H1 (cell line): Measurements from ENCODE around the gene CD84. TPM values are rescaled to one million over a fixed set of nuclear protein-coding genes. Genes with fewer than 3 reads are reported as not detected.

Source experiments
- CTCF ChIA-PET: fragments of 300-600 bp; sonication (Branson Sonifier 250); formaldehyde crosslinking; loops from one replicate; lab custom pipeline; 2021; ENCODE audit not compliant: partially characterized antibody; lab: Charles Lee
- POLR2A ChIA-PET: fragments of 300-600 bp; sonication (Branson Sonifier 250); formaldehyde crosslinking; loops from one replicate; lab custom pipeline; 2021; ENCODE audit warnings: inconsistent platforms; ENCODE audit not compliant: partially characterized antibody; lab: Charles Lee
- DNase-seq, 2 experiments: peaks; one replicate each; pipeline versions ENCODE4 v3.0.0 to v3.0.0-alpha.2; 2010 to 2022; ENCODE audit warnings: low spot score in 2 of 2, low read depth in 1 of 2, mixed read lengths in 1 of 2
- FAIRE-seq: peaks from 2 replicates; lab custom pipeline; 2011; peaks lifted over from hg19 to GRCh38; lab: Jason Lieb, UNC
- H2AFZ ChIP-seq: 2 replicates; pipeline ENCODE4 v1.8.1; 2012; ENCODE audit warnings: low read length, inconsistent platforms
- H2AK5ac ChIP-seq: 2 replicates; pipeline ENCODE4 v1.6.1; 2013; ENCODE audit warnings: low read depth, low read length
- H2BK120ac ChIP-seq: replicated peaks from 2 replicates; pipeline ENCODE3; 2013; ENCODE audit warnings: low read depth, low read length, inconsistent platforms
- H2BK12ac ChIP-seq: 2 replicates; pipeline ENCODE4 v1.6.1; 2013; ENCODE audit warnings: low read depth, low read length
- H2BK15ac ChIP-seq: 2 replicates; pipeline ENCODE4 v1.6.1; 2013; ENCODE audit warnings: low read length
- H2BK20ac ChIP-seq: 2 replicates; pipeline ENCODE4 v1.6.1; 2013; ENCODE audit warnings: low read length
- H2BK5ac ChIP-seq: 2 replicates; pipeline ENCODE4 v1.6.1; 2013; ENCODE audit warnings: low read depth, low read length
- H3K14ac ChIP-seq: 2 replicates; pipeline ENCODE4 v1.6.1; 2013; ENCODE audit warnings: inconsistent platforms; ENCODE audit not compliant: insufficient read length
- H3K18ac ChIP-seq: 2 replicates; pipeline ENCODE4 v1.6.1; 2013; ENCODE audit warnings: low read length; ENCODE audit errors: extremely low read depth
- H3K23ac ChIP-seq: 2 replicates; pipeline ENCODE4 v1.6.1; 2013; ENCODE audit warnings: inconsistent platforms; ENCODE audit not compliant: insufficient read length
- H3K23me2 ChIP-seq: 2 replicates; pipeline ENCODE4 v1.6.1; 2013; ENCODE audit warnings: low read depth, low read length
- H3K27ac ChIP-seq: 2 replicates; pipeline ENCODE4 v1.6.1; 2011; ENCODE audit warnings: low read depth, low read length, inconsistent platforms
- H3K27me3 ChIP-seq, 4 experiments: replicated peaks in 1 of 4; 1 replicate in 1 of 4; 2 replicates in 3 of 4; pipeline versions ENCODE4 v1.6.1 to v1.8.1; 2011 to 2013; ENCODE audit warnings: low read length in 3 of 4, mild to moderate bottlenecking in 3 of 4, inconsistent platforms in 2 of 4, mixed read lengths in 2 of 4, moderate library complexity in 1 of 4; ENCODE audit not compliant: control insufficient read depth in 3 of 4, insufficient read depth in 3 of 4; ENCODE audit errors: extremely low read depth in 1 of 4
- H3K36me3 ChIP-seq, 4 experiments: 2 replicates each; pipeline versions ENCODE4 v1.6.1 to v1.8.1; 2011 to 2013; ENCODE audit warnings: mild to moderate bottlenecking in 4 of 4, low read length in 3 of 4, moderate library complexity in 2 of 4, control low read depth in 1 of 4, inconsistent platforms in 1 of 4; ENCODE audit not compliant: insufficient read depth in 4 of 4, control insufficient read depth in 2 of 4
- H3K4ac ChIP-seq: replicated peaks from 2 replicates; pipeline ENCODE3; 2013; ENCODE audit warnings: low read length, low read depth, mixed read lengths, inconsistent platforms; ENCODE audit not compliant: insufficient read length
- H3K4me1 ChIP-seq, 4 experiments: replicated peaks in 1 of 4; 1 replicate in 1 of 4; 2 replicates in 3 of 4; pipeline versions ENCODE4 v1.6.1 to v1.8.1; 2011 to 2013; ENCODE audit warnings: low read length in 3 of 4, inconsistent platforms in 2 of 4, mixed read lengths in 1 of 4; ENCODE audit not compliant: insufficient read depth in 4 of 4, control insufficient read depth in 3 of 4
- H3K4me2 ChIP-seq, 2 experiments: 2 replicates each; pipeline versions ENCODE4 v1.6.1 to v1.8.1; 2011 to 2013; ENCODE audit warnings: low read depth in 2 of 2, low read length in 2 of 2, control low read depth in 1 of 2, inconsistent platforms in 1 of 2, mild to moderate bottlenecking in 1 of 2; ENCODE audit not compliant: insufficient read depth in 1 of 2
- H3K4me3 ChIP-seq, 4 experiments: fragments of 200-600, 300-600 bp in 1 of 4; sonication (generic), shearing (Covaris generic), sonication (Bioruptor Twin) in 1 of 4; 2 replicates each; pipeline versions ENCODE4 v1.5.1 to v1.8.1; 2011 to 2016; ENCODE audit warnings: low read length in 4 of 4, low read depth in 3 of 4, control low read depth in 2 of 4, inconsistent platforms in 2 of 4, mild to moderate bottlenecking in 2 of 4, mixed read lengths in 1 of 4, moderate library complexity in 1 of 4; ENCODE audit not compliant: insufficient read depth in 2 of 4; ENCODE audit errors: extremely low read depth in 1 of 4
- H3K56ac ChIP-seq: replicated peaks from 2 replicates; pipeline ENCODE3; 2013; ENCODE audit warnings: low read depth, mild to moderate bottlenecking, mixed read lengths, low read length, inconsistent platforms; ENCODE audit not compliant: insufficient read length
- H3K79me1 ChIP-seq: 2 replicates; pipeline ENCODE4 v1.6.1; 2013; ENCODE audit warnings: low read depth, low read length, control low read depth
- H3K79me2 ChIP-seq, 2 experiments: 2 replicates each; pipeline versions ENCODE4 v1.6.1 to v1.8.1; 2012 to 2013; ENCODE audit warnings: low read length in 2 of 2, mild to moderate bottlenecking in 2 of 2, inconsistent platforms in 1 of 2; ENCODE audit not compliant: insufficient read depth in 2 of 2, control insufficient read depth in 1 of 2
- H3K9ac ChIP-seq, 4 experiments: replicated peaks in 1 of 4; 1 replicate in 1 of 4; 2 replicates in 3 of 4; pipeline versions ENCODE4 v1.6.1 to v1.8.1; 2011 to 2013; ENCODE audit warnings: low read depth in 3 of 4, low read length in 3 of 4, control low read depth in 2 of 4, mild to moderate bottlenecking in 2 of 4, moderate library complexity in 2 of 4, inconsistent platforms in 1 of 4; ENCODE audit errors: extremely low read depth in 1 of 4
- H3K9me3 ChIP-seq, 2 experiments: 2 replicates each; pipeline versions ENCODE4 v1.6.1 to v1.8.1; 2012 to 2013; ENCODE audit warnings: mild to moderate bottlenecking in 2 of 2, moderate library complexity in 2 of 2, control low read depth in 1 of 2, inconsistent platforms in 1 of 2, low read depth in 1 of 2, low read length in 1 of 2, mixed read lengths in 1 of 2; ENCODE audit not compliant: insufficient read depth in 2 of 2
- H4K20me1 ChIP-seq, 2 experiments: replicated peaks in 1 of 2; 2 replicates each; pipeline versions ENCODE3 to v1.8.1; 2011 to 2013; ENCODE audit warnings: inconsistent platforms in 2 of 2, low read length in 2 of 2, mild to moderate bottlenecking in 1 of 2; ENCODE audit not compliant: insufficient read depth in 2 of 2, control insufficient read depth in 1 of 2
- H4K5ac ChIP-seq: 2 replicates; pipeline ENCODE4 v1.6.1; 2013; ENCODE audit warnings: low read length, low read depth, mixed read lengths, inconsistent platforms; ENCODE audit not compliant: insufficient read length
- H4K8ac ChIP-seq: 2 replicates; pipeline ENCODE4 v1.8.0; 2013; ENCODE audit warnings: mild to moderate bottlenecking, moderate library complexity, low read length, inconsistent platforms; ENCODE audit not compliant: insufficient read depth; ENCODE audit errors: extremely low read depth
- H4K91ac ChIP-seq: replicated peaks from 2 replicates; pipeline ENCODE3; 2013; ENCODE audit warnings: low read length, mixed read lengths, inconsistent platforms; ENCODE audit not compliant: insufficient read length
- FOSL1 ChIP-seq: IDR thresholded peaks from 2 replicates; pipeline ENCODE4 v1.6.1; 2011; ENCODE audit warnings: mild to moderate bottlenecking, low read depth, low read length, moderate library complexity; ENCODE audit not compliant: insufficient read depth
- POU5F1 ChIP-seq: IDR thresholded peaks from 2 replicates; pipeline ENCODE4 v1.6.1; 2011; ENCODE audit warnings: low read depth, mild to moderate bottlenecking, low read length, moderate library complexity
- SUZ12 ChIP-seq: fragments of 200-600 bp; sonication (generic); IDR thresholded peaks from 2 replicates; pipeline ENCODE4 v1.6.1; 2012; ENCODE audit warnings: mild to moderate bottlenecking, inconsistent platforms, low read length, moderate library complexity, mixed read lengths
- WGBS, 2 experiments: shearing (Covaris generic) in 1 of 2; methylation state at CpG; one replicate each; pipeline versions ENCODE4 v1.1.6 to v1.1.7; 2013 to 2015; ENCODE audit warnings: low lambda C conversion rate in 2 of 2, mixed read lengths in 2 of 2, inconsistent platforms in 1 of 2, low coverage in 1 of 2, missing lambda C conversion rate in 1 of 2; ENCODE audit not compliant: insufficient replicate concordance in 2 of 2, insufficient coverage in 1 of 2, insufficient read length in 1 of 2; ENCODE audit errors: extremely low coverage in 1 of 2, missing lambda C conversion rate in 1 of 2; 5-methylcytosine and 5-hydroxymethylcytosine counted together
- polyA plus RNA-seq, 7 experiments: library from polyadenylated mRNA; depleted of rRNA in 3 of 7; stranded (reverse) in 5 of 7; unstranded in 2 of 7; fragments of >200 nt in 5 of 7; fragments of 200-250 nt in 2 of 7; gene quantifications; 1 replicate in 5 of 7; 2 replicates in 1 of 7; 4 replicates in 1 of 7; pipeline versions ENCODE4 v1.2.1 to v1.2.3, GENCODE V29; 2011 to 2013; ENCODE audit warnings: missing spikeins in 2 of 7, mixed read lengths in 2 of 7
- total RNA-seq: library from RNA; stranded (reverse); fragmentation: NEBNext Ultra II Directional; extraction: Animal tissue kit (Norgen Biotek cat#: 25700); gene quantifications from 2 replicates; pipeline ENCODE4 v1.2.1, GENCODE V29; 2021

Gene CD84
- total and polyA plus RNA-seq, 2 of the 8 experiments (the other 6 are each of a cell fraction or from before 2014, with no cell fraction given), result not detected

DNA sequence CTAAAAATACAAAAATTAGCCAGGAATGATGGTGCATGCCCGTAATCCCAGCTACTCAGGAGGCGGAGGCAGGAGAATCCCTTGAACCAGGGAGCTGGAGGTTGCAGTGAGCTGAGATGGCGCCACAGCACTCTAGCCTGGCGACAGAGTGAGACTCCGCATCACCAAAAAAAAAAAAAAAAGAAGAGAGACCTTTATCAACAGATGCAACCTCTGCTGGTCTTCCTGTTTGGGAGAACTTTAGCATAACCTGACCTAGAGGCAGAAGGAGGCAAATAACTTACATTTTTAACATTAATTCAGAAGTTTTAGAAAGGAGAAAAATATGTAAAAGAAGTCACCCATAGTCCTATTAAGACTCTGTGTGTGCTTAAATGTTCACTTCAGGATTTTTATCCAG is 35.1 kb upstream of the CD84 start:
- Histone ChIP-seq H3K36me3 (no peaks in the 10 kb centered on the region), H2BK20ac (no peak overlapping the region), H2AFZ (no peak overlapping the region), H2BK5ac (no peak overlapping the region), H3K18ac (no peak overlapping the region), H3K79me1 (no peaks in the 10 kb centered on the region), H4K91ac (no peak overlapping the region), H3K56ac (no peak overlapping the region), H2BK12ac (no peak overlapping the region), H3K14ac (no peak overlapping the region), H3K27ac (no peak overlapping the region), H4K5ac (no peak overlapping the region), H4K8ac (no peak overlapping the region), H3K4me3 (no peak overlapping the region), H3K4ac (no peak overlapping the region), H3K4me1 (peaks cover 0 to 2% (median 0%) of the 10 kb centered on the region in 4 experiments; a peak in 1 of 7 replicates), H3K27me3 (no peaks in the 10 kb centered on the region), H2BK15ac (no peak overlapping the region), H3K9me3 (no peaks in the 10 kb centered on the region), H3K79me2 (no peaks in the 10 kb centered on the region), H4K20me1 (no peaks in the 10 kb centered on the region), H3K4me2 (no peak overlapping the region), H2BK120ac (no peak overlapping the region), H3K9ac (no peak overlapping the region), H3K23me2 (no peaks in the 10 kb centered on the region; the same call in 1 of the 2 replicates), H3K23ac (no peak overlapping the region), H2AK5ac (no peak overlapping the region)
- CTCF ChIA-PET, result interaction anchor here (1.0 to 2.1 kb wide), 5 partner anchors 9 to 67 kb away, joined by 3 to 10 read pairs (median 3); no protein-coding TSS in a partner anchor
- FAIRE-seq (no peak), DNase-seq (no peak)
- 72% methylated on average over 3 of the region's 5 CpGs; no CpG with 5 or more reads in 1 of the 2 experiments for WGBS, 2 experiments
- TF ChIP-seq SUZ12 (no peak), POU5F1 (no peak), FOSL1 (no peak)
- POLR2A ChIA-PET, result no interaction called here
